Liver (tissue), 9 donors: Measurements from ENCODE around the gene PLEKHM2. TPM values are rescaled to one million over a fixed set of nuclear protein-coding genes. Genes with fewer than 3 reads are reported as not detected.

Experiments used
- DNase-seq: peaks from one replicate; pipeline ENCODE4 v3.0.0-alpha.2; 2017; ENCODE audit warnings: low spot score
- H3K27ac ChIP-seq, 2 donors: one replicate each; pipeline ENCODE4 v1.7.0; 2013; ENCODE audit warnings: inconsistent platforms in 2 of 2, low read length in 2 of 2, control low read depth in 1 of 2, low read depth in 1 of 2, mild to moderate bottlenecking in 1 of 2
- H3K27me3 ChIP-seq, 4 donors: one replicate each; pipeline versions ENCODE4 v1.6.1 to v1.7.0; 2013; ENCODE audit warnings: low read length in 3 of 4, inconsistent platforms in 1 of 4, mild to moderate bottlenecking in 1 of 4, moderate library complexity in 1 of 4; ENCODE audit not compliant: control insufficient read depth in 4 of 4, insufficient read depth in 4 of 4
- H3K36me3 ChIP-seq, 4 donors: one replicate each; pipeline versions ENCODE4 v1.6.1 to v1.7.0; 2013; ENCODE audit warnings: low read length in 3 of 4, mild to moderate bottlenecking in 3 of 4, low read depth in 1 of 4, moderate library complexity in 1 of 4; ENCODE audit not compliant: control insufficient read depth in 4 of 4, insufficient read depth in 3 of 4
- H3K4me1 ChIP-seq, 4 donors: one replicate each; pipeline versions ENCODE4 v1.6.1 to v1.7.0; 2013; ENCODE audit warnings: low read length in 3 of 4, mild to moderate bottlenecking in 3 of 4, moderate library complexity in 1 of 4; ENCODE audit not compliant: control insufficient read depth in 4 of 4, insufficient read depth in 4 of 4
- H3K4me3 ChIP-seq, 3 donors: one replicate each; pipeline versions ENCODE4 v1.6.1 to v1.7.0; 2013; ENCODE audit warnings: low read length in 3 of 3, control low read depth in 1 of 3, low read depth in 1 of 3, mild to moderate bottlenecking in 1 of 3
- H3K9ac ChIP-seq, 2 donors: one replicate each; pipeline ENCODE4 v1.7.0; 2013; ENCODE audit warnings: low read length in 2 of 2, mild to moderate bottlenecking in 2 of 2, moderate library complexity in 2 of 2, control low read depth in 1 of 2, low read depth in 1 of 2
- H3K9me3 ChIP-seq, 4 donors: one replicate each; pipeline versions ENCODE4 v1.6.1 to v1.7.0; 2013; ENCODE audit warnings: low read length in 3 of 4; ENCODE audit not compliant: control insufficient read depth in 4 of 4
- ATF3 ChIP-seq: IDR thresholded peaks from 2 replicates; pipeline ENCODE4 v1.6.1; 2016; ENCODE audit warnings: antibody characterized with exemption
- CTCF ChIP-seq: fragments of 150-350 bp; IDR thresholded peaks from 2 replicates; pipeline ENCODE4 v1.5.1; 2017; ENCODE audit warnings: improper control_type of control experiment, low read depth, low read length; ENCODE audit not compliant: missing input control
- EGR1 ChIP-seq, 2 donors: IDR thresholded peaks; 2 replicates each; pipeline ENCODE4 v1.6.1; 2016 to 2018; ENCODE audit warnings: antibody characterized with exemption in 2 of 2, low read depth in 2 of 2
- FOXA1 ChIP-seq: IDR thresholded peaks from 2 replicates; pipeline ENCODE4 v1.6.1; 2016; ENCODE audit warnings: antibody characterized with exemption
- FOXA2 ChIP-seq: IDR thresholded peaks from 2 replicates; pipeline ENCODE4 v1.6.1; 2016; ENCODE audit warnings: antibody characterized with exemption
- GABPA ChIP-seq, 2 donors: IDR thresholded peaks in 1 of 2; conservative IDR thresholded peaks in 1 of 2; 2 replicates each; pipeline ENCODE4 v1.6.1; 2016; ENCODE audit warnings: antibody characterized with exemption in 2 of 2, mild to moderate bottlenecking in 1 of 2, moderate library complexity in 1 of 2
- HNF4G ChIP-seq: IDR thresholded peaks from 2 replicates; pipeline ENCODE4 v1.6.1; 2016; ENCODE audit warnings: antibody characterized with exemption
- JUND ChIP-seq, 2 donors: IDR thresholded peaks; 2 replicates each; pipeline ENCODE4 v1.6.1; 2016; ENCODE audit warnings: antibody characterized with exemption in 2 of 2
- MAX ChIP-seq: IDR thresholded peaks from 2 replicates; pipeline ENCODE4 v1.6.1; 2016; ENCODE audit warnings: antibody characterized with exemption
- NR2F2 ChIP-seq: IDR thresholded peaks from 2 replicates; pipeline ENCODE4 v1.6.1; 2016; ENCODE audit warnings: antibody characterized with exemption
- RAD21 ChIP-seq, 2 donors: IDR thresholded peaks; 2 replicates each; pipeline ENCODE4 v1.6.1; 2016; ENCODE audit warnings: antibody characterized with exemption in 2 of 2, mild to moderate bottlenecking in 2 of 2
- REST ChIP-seq: IDR thresholded peaks from 2 replicates; pipeline ENCODE4 v1.6.1; 2016; ENCODE audit warnings: antibody characterized with exemption, mild to moderate bottlenecking
- RXRA ChIP-seq, 2 donors: IDR thresholded peaks; 2 replicates each; pipeline ENCODE4 v1.6.1; 2017 to 2018; ENCODE audit warnings: antibody characterized with exemption in 2 of 2, mild to moderate bottlenecking in 1 of 2
- SP1 ChIP-seq: IDR thresholded peaks from 2 replicates; pipeline ENCODE4 v1.6.1; 2018; ENCODE audit warnings: antibody characterized with exemption, mild to moderate bottlenecking
- ZBTB33 ChIP-seq: IDR thresholded peaks from 2 replicates; pipeline ENCODE4 v1.6.1; 2016; ENCODE audit warnings: antibody characterized with exemption
- WGBS: extraction: QIAGEN DNeasy Blood & Tissue Kit; methylation state at CpG from one replicate; pipeline ENCODE4 v1.1.7; 2013; 5-methylcytosine and 5-hydroxymethylcytosine counted together
- polyA plus RNA-seq, 2 donors: library from polyadenylated mRNA; stranded (reverse) in 1 of 2; unstranded in 1 of 2; fragments of 200-250 nt in 1 of 2; fragments of >200 nt in 1 of 2; fragmentation: Nextera tagmentation in 1 of 2; extraction: Ambion mirVana in 1 of 2; gene quantifications; one replicate each; pipeline versions ENCODE4 v1.2.1 to v1.2.3, GENCODE V29; 2013 to 2015
- total RNA-seq, 2 donors: library from RNA; depleted of rRNA; stranded (reverse); fragments of >200 nt; gene quantifications; one replicate each; pipeline ENCODE4 v1.2.3, GENCODE V29; 2014
- donor health status: healthy.
- donor health status: healthy.
- donor health status: healthy.
- donor health status: healthy.
- donor health status: healthy.

PLEKHM2 gene
- total and polyA plus RNA-seq, 4 donors, result 4.1 to 22.6 (median 17.0) TPM

GRCh38 chr1:15669074-15669473 is 15.0 kb upstream of the PLEKHM2 start (continued):
- TF ChIP-seq CTCF (no peak), RAD21 (IDR thresholded peaks at IDR 0.05) (no peak), ATF3 (no peak)

- 74% methylated on average over 4 of the region's 4 CpGs for WGBS
- Histone ChIP-seq H3K4me1 (peaks cover 2 to 6% (median 4%) of the 10 kb centered on the region in 4 donors), H3K4me3 (no peak overlapping the region), H3K27ac (no peak overlapping the region), H3K27me3 (no peaks in the 10 kb centered on the region), H3K9me3 (no peaks in the 10 kb centered on the region), H3K9ac (no peak overlapping the region), H3K36me3 (no peaks in the 10 kb centered on the region)
- no peak for DNase-seq
- TF ChIP-seq ZBTB33, result no peak
- no peak for TF ChIP-seq MAX
- TF ChIP-seq CTCF, result no peak
Observed at GRCh38 chr1:15669864-15670263, 14.3 kb upstream of the PLEKHM2 start.

GRCh38 chr1:15671430-15671829 is 12.7 kb upstream of the PLEKHM2 start:
- 93% methylated on average over 2 of the region's 2 CpGs for WGBS
- Histone ChIP-seq H3K4me3 (no peak overlapping the region), H3K9ac (no peak overlapping the region), H3K36me3 (no peaks in the 10 kb centered on the region), H3K27ac (no peak overlapping the region), H3K4me1 (peaks cover 2 to 6% (median 4%) of the 10 kb centered on the region in 4 donors), H3K9me3 (no peaks in the 10 kb centered on the region), H3K27me3 (no peaks in the 10 kb centered on the region)
- DNase-seq, result no peak
- TF ChIP-seq FOXA2 (no peak), REST (no peak), FOXA1 (no peak), RAD21 (IDR thresholded peaks at IDR 0.05) (no peak), RXRA (IDR thresholded peaks at IDR 0.05) (no peak), HNF4G (no peak), GABPA (IDR thresholded peaks at IDR 0.05 in 1 of 2, conservative IDR thresholded peaks at IDR 0.05 in 1 of 2) (no peak), ZBTB33 (no peak), NR2F2 (no peak), JUND (IDR thresholded peaks at IDR 0.05) (no peak), EGR1 (IDR thresholded peaks at IDR 0.05; ENCODE audit: low read depth in 2 of 2) (no peak), SP1 (no peak), CTCF (no peak)
